Hematopoietic multipotent progenitor cell treated with erythropoietin and hydrocortisone succinate and interleukin-3 and kit ligand, for 4 days (in vitro differentiated cells): ENCODE measurements around the gene HOXC4.
"Not testable (repeated sequence)": the region's sequence is repeated elsewhere in the genome, so short reads cannot be mapped to it uniquely, and the experiment has no call there.

Source experiments
- DNase-seq: peaks from one replicate; pipeline ENCODE4 v3.0.0-alpha.2; 2015

The HOXC4 gene

DNA sequence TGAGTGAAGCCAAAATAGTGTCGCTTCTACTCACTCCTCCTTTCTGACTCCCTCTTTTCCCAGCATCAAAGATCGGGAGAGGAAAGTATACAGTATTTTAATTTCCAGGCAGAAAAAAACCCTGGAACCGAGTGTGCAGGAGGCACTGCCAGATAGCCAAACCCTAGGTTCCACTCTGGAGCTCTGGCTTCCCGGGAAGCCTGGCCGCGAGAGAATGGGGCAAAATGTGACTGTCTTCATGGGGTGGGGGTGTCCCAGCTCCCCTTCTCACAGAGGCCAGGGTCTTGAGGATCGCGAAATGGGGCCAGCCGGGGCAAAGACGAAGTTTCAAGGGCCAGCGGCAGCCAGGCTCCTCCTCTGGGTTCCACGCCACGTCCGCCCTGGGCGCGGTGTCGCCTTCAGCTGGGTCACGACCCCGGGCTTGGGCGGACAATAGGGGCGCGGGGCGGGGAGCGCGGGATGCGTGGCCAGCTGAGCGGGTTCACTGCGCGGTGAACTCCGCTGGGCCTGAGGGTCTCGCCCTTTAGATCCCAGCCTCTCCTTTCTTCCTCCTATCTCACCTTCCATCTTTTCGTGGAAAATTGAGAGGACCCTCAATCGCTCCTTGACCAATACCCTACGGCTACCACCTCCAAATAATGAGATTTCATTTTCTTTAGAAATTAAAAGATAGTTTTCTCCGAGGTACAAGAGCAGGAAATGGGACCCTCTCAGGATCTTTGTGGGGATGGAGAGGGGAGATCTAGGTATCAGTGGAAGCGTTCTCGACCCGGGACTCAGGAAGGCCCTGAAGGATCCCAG, 6.7 kb downstream of the HOXC4 start:
- DNase-seq: no peak

DNA sequence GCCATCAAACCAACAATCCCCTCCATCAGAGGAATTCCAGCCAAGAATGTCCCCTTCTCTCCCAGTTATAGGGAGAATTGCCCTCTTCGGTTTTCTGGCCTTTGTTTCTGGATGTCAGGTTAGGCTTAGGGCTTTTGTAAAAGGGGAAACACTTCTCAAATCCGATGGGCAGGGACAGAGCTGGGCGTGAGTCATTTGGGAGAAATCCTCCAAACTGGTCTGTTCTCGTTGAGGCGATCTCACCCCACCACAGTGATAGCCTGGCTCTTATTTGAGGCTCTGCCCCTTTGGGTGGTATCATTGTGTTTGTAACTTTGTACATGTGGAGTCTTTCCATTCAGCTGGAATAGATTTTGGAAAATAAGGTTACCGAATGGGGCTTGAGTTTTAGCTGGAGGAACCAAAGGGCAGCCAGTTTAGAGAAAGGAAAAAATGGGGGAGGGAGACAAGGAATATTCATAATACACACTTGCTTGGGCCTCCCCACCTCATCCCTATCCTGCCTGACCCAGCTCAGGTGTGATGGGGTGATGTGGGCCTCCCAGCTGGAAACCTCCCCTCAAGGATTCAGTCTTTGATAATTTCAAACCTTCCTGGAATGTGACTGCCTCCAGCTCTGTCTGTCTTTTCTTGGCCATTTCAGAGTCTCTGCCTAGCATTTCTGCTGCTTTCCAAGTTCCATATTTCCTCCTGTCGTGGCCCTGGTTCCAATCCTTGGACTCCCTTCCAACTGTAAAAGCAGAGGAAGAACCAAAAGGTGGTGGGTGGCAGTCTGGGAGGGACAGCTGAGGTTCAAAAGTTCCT, 7.5 kb downstream of the HOXC4 start:
- no peak for DNase-seq

DNA sequence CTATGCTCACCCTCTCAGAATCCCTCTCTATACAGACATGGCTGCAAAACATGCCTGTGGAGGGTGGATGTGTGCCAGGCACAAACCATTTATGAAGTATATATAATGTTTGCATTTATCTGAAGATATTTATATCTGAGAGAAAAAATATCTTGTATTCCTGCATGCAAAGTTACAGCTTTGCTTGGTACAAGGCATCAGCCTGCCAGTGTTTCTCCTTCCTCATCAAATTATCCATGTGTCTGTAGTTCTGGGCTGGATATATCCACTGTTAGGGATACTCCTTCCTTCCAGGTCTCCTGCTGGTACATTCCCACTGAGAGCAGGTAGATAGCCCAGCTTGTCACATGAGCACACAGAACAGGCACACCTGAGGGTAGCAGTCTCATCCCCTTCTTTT, 12.0 kb downstream of the HOXC4 start:
- no peak for DNase-seq

DNA sequence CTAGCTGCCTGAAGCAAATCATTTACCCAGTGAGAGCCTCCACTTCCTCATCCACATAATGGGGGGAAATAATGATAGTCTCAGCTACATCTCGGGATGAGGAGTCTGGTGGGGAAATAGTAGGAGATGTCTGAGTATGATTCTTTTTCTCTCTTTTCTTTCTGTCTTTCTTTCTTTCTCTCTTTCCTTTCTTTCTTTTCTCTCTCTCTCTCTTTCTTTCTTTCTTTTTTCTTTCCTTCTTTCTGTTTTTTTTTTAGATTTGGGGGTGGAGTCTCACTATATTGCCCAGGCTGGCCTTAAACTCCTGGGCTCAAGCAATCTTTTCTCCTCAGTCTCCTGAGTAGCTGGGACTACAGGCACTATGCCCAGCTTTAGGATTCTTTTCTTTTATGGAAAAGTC, 12.8 kb downstream of the HOXC4 start:
- no peak for DNase-seq

DNA sequence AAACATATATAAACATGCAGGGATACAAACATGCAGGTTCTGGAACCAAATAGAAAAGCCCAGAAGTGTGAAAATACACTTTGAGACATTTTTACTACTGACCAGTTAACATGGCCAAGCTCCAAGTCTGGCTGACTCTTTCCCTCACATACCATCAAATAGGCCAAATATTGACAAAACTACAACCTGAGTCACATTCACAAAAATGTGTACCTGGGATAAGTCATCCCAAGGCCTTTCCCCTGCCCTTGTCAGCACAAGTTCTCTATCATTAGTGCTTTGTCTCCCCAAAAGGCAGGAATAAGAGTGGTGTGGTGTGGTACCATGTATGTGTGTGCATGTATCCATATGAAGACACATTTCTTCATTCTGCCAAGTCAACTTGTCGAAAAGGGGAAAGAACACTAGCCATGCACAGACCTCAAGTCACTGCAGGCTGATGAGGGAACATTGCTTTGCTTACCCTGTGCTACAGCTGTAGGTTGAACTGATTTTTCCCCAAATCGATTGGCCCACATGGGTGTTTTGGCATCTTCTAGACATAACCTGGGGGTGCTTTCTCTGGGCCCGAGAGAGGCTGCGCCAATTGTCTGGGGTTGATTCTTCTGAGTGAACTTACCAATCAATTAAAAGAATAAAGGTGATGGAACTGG, 14.9 kb downstream of the HOXC4 start:
- no peak for DNase-seq

DNA sequence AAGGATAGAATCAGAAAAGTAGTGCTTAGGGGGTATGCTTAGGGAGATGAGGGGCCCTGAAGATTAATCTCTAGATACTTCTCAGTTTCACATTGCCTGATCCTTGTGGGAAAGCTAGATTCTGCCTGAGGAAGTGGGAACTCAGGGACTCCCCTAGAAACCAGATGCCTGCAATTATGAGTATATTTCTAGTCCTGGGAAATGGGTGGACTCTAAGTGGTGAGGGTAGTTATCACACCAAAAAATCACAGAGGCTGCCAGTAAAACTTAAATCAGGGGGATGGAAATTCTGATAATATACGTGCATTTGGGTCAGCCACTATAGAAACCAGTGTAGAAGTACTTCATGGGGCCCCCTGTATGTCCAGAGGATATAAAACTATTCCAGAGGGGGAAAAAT, 18.3 kb downstream of the HOXC4 start:
- no peak for DNase-seq

DNA sequence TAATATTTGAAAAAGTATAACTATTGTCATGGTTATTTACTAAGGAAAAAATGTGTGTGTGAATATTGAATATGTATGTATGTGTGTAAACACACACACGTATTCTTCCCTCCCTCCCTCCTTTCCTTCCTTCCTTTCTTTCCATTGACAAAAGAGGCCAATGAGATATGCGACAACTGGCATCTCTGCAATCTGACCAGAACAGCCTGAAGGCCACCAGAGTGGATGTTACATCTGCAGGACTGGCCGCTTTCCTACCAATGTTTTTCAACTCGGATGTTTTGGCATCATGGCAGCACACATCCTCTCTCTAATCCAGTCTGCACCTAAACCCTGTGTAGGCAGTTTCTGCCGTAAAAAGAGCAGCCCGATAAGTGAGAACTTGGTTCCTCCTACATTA, 20.7 kb downstream of the HOXC4 start:
- DNase-seq: no peak

DNA sequence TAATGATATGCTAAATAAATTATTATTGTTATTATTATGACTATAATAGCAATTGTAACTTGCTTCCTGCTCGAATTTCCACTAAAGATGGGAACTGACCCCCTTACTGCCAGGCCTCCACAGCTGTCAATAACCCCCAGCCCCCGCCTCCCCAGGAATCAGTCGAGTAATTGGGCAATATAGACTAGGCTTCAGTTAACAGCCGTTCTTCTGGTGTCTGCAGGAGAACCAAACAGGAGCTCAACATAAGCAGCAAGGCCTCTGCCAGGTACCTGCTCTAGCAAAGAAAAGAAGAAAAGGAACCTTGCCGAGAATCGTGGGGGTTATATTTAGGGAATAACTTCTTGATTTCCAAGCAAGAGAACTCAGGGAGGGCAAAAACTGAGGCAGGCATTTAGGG, 21.8 kb downstream of the HOXC4 start:
- no peak for DNase-seq

DNA sequence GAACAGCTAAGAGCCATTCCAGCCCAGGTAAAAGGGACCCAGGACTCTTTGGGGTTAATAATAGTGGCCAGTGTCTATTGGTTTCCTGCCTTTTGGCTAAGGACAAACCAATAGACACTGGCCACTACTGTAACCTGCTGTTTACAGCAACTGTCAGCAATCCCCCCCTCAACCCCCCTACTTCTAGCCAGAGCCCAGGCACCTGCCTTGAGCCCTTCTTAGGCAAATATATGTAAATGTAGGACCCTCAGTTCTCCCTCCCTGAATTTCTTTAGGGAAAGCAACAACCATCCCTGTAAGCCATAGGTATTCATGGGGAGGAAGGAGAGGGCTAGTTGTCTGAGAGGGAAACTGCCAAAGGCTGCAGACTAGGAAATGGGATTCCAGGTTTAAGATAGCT, 22.3 kb downstream of the HOXC4 start:
- DNase-seq: no peak

DNA sequence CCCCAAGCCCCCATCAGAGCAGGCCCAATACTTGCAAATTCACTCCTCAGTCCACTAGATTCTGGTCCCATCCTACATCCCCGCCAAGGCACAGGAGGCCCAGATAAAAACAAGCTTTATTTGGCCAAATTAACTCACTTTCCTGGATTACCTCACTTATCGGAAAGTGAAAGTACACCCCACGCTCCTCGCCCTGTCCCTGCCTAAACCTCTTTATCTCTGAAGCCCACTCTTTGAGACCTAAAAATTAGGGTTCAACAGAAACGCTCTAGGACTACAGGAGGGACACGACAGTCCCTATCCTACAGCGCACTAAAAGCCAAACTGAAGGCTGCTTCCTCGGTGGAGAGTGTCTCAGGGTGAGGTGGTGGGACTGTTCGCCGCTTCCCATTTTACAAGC, 24.2 kb downstream of the HOXC4 start:
- not testable (repeated sequence) for DNase-seq

DNA sequence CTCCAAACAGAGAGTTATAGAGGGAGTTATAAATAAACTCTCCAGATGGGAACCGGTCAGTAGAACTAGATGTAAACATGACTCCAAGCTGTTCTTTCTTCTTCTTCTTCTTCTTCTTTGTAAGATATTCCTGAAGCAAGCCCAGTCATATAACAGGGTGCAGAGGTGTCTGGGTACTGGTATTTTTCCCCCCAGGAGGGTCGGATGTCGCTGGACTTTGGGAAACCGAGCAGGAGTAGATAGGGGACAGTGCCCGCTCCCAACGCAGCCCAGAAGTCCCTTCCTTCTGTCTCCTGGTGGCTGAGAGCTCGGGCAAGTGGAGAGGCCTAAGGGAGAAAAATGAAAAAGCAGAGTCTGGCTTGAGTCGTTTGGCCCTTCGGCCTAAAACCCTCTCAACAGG, 25.5 kb downstream of the HOXC4 start:
- not testable (repeated sequence) for DNase-seq

DNA sequence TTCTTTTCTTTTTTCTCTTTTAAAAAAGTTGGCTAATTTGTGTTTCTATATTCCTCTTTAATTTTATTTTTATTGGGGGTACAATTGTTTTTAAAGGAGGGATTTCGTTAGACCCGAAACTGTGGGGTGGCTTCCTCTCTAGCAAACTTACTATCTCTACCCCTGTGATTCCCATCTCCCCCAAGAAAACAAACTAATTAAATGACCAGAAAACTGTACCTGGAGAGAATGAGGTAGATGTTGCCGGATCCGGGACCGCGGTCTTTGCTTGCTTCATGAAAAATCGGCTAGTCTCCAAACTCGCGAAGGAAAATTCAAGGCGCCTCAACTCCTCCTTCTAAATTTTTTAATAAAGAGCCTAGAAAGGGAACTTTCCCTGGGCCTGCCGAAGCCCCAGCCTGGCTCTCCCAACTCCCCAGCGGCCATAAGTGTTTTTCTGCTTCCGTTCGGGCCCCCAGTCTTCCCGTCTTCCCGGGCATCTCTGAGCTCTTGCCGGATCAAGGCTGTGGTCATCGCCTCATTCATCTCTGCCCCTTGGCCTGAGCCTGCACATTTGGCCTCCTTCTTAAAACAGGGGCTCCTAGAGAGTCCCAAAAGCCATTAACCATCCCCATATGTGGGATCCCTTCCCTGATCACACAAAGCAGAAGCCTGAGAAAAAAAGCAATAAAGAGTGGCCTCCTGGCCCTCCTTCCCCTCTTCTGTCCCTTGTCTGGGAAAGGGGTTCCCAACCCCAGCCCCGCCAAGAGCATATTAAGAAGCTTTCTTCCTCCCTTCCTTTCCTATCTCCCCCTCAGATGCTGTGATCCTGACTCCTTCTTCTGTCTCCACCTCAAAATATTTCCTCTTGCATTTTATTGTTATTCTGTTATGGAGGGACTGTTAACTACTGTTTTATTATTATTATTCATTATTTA, 26.6 kb downstream of the HOXC4 start:
- not testable (repeated sequence) for DNase-seq

DNA sequence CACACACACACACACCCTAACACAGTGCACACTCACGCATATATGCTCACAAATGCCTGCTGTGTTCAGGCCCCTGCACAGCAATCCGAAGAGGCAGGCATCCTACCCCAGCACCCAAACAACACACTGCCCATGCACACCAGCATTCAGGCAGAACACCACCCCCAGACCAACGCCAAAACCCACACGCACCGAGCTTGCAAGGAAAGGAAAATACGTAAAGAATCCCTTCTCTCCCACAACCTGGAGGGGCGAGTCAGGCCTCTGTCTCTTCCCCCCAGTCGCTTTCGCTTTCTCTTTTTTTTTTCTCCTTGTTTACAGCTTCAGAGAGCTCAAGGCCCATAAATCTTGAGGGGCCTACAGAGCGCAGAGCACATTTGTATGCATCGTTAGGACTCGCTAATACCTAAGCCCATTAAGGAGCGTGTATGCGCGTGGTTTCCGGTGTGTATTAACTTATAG, 27.4 kb downstream of the HOXC4 start:
- DNase-seq: not testable (repeated sequence)

DNA sequence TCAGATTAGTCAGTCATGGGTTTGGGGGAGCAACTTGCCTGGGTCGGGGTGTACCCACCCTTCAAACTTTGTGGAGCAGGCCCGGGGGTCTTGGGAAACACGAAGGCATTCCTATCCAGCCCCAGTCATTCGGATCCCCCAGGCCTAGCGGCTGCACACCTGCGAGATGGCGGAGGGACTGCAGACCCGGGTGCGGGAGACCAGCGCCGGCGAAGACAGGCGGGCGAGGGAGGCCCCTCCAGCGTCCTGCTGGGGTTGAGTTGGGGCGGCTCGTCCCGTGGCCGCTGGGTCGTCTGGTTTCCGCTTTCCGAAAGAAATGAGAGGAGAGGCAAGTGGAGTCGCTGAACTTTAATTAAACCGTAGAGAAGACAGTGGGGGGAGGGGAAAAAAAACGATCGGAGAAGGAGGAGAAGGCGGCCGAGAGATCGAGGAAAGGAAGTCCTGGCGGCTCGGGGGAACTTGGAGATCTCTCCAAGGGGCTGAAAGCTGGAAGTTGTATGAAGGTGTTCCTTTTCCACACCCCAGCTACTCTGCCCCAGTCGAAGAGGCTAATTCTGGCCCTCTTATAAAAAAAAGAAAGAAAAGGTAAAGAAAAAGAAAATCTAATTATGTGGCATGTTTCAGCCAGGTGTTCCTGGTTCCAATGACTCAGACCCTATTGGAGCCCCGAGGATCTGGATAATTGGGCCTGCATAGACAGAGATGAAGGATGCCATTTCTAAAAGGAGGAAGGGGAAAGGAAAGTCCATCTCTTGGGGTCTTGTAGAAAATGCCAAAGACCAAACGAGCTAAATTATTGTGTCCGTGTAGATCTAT, 28.2 kb downstream of the HOXC4 start:
- peak; percentile 18 for DNase-seq

DNA sequence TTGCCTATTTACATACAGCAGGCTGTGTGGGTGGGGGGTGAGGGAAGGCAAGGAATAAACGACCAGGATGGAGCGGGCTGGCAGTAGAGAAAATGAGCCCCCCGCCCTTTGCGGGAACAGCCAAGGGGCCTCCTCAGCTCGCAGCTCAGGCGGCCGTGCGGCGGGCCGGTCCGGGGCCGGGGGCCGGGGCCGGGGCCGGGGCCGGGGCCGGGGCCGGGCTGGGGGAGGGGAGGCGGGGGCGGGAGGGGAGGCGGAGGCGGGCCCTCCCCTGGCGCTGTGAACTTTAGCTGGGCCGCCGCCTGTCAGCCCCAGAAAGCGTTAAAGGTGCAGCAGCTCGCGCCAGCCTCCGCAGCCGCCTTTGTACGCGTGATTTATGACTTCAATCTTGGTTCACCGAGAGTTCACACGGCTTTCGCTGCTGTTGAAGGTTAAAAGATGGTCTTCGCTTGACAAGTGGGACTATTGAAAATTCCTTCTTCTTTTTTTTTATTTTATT, 28.8 kb downstream of the HOXC4 start:
- DNase-seq: peak; percentile 41

DNA sequence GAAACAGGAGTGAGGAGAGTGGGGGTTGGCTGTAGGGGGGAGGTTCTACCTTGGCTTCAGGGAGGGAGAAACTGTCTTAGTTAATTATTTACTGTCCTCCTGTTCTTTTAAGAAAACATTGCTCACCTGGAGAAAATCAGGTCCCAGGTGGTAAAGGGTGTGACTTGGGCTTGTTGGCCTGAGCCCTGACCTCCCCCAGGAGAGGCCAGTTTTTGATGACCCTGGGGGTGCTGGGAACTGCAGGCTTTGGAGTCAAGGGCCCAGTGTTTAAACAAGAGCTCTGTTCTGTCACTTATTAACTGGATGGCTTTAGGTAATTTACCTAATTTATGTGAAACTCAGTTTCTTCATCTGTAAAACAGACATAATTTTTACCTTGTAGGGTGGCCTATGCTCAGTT, 34.4 kb downstream of the HOXC4 start:
- DNase-seq: not testable (repeated sequence)

DNA sequence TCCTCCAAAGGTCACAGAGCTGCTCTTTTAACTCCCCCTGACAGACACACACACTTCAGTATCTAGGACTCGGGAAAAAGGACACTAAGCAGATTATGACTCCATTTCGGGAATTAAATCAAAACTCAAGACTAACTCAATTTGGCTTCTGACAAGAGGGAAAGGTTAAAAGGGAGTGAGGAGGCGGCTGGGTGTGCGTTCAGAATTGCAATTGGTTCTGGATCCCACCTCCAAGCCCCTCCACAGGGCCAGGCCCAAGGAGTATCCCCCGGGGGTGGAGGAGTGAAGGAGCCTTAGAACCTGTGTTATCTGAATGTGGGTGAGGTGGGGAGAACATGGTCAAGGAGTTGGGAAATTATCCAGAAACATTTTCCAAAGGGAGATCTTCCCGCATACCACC, 35.8 kb downstream of the HOXC4 start:
- not testable (repeated sequence) for DNase-seq

DNA sequence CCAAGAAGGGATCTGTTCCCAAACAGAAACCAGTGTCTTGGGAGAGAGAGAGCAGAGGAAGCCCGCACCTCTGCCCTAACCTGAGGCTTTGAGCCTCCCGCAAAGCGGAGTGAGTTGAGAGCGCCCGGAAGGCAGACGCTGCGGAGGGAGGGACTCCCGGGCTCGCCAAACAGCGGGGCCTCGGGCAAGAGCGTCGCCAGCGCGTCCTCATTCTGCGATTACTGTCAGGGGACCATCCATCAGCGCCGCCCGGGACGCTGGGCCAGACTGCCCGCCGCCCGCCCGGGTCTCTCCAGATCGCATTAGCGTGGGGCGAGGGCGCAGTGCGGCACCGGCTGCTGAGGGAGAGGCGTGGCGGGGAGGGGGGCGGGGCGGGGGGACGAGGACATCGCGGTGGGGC, 36.7 kb downstream of the HOXC4 start:
- DNase-seq: not testable (repeated sequence)

DNA sequence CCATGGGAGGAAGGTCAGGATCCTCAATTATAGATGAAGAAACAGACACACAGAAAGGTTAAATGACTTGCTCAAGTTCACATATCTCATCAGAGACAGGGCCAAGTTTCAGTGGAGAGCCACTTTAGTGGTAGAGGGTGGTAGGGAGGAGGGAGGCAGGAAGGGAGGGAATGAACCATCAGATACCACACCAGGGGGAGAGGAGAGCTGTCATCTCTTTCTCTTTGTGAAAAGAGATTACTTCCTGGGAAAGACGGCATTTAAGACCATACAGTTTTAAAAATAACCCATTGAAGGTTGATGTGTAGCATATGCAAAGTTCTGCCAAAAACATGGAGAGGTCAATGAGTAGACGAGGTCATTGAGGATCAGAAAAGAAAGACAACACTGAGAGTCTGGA, 39.3 kb downstream of the HOXC4 start:
- DNase-seq: not testable (repeated sequence)

DNA sequence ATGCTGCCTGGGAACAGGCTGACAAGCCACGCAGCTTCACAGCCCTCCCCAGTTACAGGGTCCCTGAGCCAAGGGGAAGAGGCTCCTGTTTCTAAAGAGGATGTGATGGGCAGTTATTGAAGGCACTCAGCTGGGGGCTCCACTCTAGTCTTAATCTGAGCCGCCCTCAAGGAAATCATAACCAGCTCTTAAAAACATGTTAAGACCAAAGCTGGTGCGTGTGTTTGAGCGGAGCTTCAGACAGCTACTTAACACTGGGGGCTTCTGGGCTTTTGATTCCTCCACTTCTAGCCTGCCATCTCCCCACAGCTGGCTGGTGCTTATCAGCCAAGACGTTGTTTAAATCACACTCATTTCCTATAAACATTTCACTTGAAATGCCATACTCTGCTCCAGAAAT, 42.3 kb downstream of the HOXC4 start:
- not testable (repeated sequence) for DNase-seq

DNA sequence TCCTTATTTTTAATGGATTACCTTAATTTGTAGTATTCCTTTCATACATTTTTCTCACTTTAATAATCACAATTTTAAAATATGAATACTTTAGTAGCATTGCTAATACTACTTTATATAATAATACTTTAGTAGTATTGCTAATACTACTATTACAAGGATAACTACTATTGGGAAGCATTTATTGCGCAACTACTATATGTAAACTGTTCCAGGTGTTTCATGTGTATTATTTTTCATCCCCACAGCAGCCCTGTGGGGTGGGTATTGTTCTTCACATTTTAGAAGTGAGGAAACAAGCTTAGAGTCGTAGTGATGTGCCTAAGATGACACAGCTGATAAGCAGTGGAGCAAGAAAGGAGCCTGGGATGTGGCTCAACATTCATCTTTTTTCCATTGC, 45.0 kb downstream of the HOXC4 start:
- not testable (repeated sequence) for DNase-seq
